Colon (tissue), 2 donors: ENCODE data around the gene PPFIA4.
"Not testable (repeated sequence)": the region's sequence is repeated elsewhere in the genome, so short reads cannot be mapped to it uniquely, and the experiment has no call there.

Source experiments
- FAIRE-seq: peaks from 2 replicates; lab custom pipeline; 2012; peaks lifted over from hg19 to GRCh38; lab: Jason Lieb, UNC
- donor health status: control.
- donor health status: control.

Gene PPFIA4

GRCh38 chr1:203017061-203017460, 9.2 kb upstream of the PPFIA4 start:
- FAIRE-seq, result no peak

DNA sequence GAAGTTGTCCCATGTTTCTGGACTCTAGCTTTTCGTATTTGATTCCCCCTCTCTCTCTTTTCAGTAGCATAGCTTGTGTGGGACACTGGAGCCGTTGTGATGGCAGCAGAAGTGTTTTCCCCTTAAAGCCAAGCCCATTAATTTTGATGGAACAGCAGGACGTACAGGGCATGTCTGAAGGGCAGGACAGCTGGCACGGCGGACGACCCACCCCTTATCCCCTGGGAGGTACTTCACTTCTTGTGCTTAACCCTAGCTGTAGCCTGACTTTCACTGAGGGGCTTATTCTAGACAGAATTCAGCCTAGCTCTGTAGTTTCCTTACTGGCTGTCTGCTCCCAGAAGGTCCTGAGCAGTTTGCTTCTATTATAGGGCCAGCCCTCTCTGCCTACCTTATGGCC, 8.6 kb upstream of the PPFIA4 start:
- no peak for FAIRE-seq

GRCh38 chr1:203022855-203023254, 3.4 kb upstream of the PPFIA4 start:
- FAIRE-seq, result not testable (repeated sequence)

GRCh38 chr1:203025686-203026030, 633 bp upstream of the PPFIA4 start:
- no peak for FAIRE-seq

- FAIRE-seq, result no peak
These were observed 674 bp downstream of the PPFIA4 start for GRCh38 chr1:203026666-203027663.

GRCh38 chr1:203028067-203028783, 1.9 kb downstream of the PPFIA4 start:
- no peak for FAIRE-seq

DNA sequence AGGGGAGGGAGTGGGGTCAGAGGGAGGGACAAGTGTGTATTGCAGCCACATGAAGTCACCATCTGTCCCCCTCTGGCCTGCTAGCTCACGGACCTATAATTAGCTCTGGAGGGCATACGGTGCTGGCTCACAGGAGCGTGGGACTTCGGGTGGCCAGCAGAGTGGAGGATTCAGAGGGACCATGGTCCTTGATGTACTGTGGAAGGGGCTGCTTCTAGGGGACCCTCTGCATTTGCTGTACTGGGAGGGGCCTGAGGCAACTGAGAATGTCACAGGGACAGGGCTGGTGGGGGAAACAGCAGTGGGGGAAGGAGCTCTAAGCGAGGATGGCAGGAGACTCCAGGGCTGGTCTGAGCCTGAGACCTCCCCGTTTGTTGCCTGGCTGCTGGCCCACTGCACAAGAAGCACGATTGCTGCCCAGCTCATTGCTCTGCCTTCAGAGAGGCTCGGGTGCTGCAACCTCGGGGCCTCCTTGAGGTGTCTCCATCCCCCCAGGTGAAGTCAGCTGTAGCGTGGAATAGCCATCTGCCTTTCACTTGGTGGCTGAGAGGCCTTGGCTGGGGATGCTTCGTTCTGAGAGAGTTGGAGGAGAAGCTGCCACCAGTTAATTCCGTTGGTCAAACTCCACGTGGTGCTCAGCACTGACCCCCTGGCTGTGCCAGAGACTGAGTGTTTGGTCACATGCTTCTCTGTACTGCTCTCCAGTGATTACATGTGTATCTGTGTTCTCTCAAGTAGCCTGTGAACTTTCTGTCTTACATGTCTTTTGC, 2.7 kb downstream of the PPFIA4 start:
- no peak for FAIRE-seq

- FAIRE-seq, result no peak
These were observed 5.2 kb downstream of the PPFIA4 start for GRCh38 chr1:203031467-203031866.

DNA sequence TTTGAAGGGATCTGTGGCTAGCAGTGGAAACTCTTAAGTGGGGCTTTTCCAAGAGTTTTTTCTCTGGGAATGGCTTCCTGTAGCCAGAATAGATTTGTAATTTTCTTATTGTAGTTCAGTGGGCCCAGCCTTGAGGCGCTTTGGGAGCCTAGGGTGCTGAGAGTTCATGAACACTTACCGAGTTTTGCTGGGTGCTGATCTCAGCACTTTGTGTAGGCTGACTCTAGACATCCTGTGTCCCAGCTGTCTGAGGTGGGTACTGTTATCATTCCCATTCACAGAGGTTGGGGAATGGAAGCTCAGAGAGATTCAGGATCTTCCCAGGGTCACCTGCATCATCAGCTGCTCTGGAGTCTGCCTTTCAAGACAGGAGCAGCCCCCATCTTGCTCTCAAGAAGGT, 7.0 kb downstream of the PPFIA4 start:
- FAIRE-seq, result no peak

DNA sequence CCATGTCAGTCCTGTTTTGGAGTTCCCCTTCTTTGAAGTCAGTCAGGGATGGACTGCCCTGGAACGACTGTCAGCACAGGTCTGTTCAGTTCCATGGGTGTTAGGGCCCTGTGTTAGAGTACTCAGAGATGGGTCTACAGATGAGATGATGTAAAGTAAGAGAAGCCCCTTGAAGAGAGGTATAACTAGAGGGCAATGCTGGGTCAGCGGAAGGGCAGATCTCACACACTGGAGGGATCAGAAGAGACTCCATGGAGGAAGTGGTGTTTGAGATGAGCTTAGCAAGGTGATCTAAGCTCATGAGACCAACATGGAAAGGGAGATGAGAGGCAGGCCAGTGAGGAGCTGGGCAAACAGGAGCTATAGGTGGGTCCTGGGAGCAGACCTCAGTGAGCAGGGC, 7.6 kb downstream of the PPFIA4 start:
- no peak for FAIRE-seq

- FAIRE-seq, result no peak
These were observed 8.3 kb downstream of the PPFIA4 start for GRCh38 chr1:203034422-203035110.

DNA sequence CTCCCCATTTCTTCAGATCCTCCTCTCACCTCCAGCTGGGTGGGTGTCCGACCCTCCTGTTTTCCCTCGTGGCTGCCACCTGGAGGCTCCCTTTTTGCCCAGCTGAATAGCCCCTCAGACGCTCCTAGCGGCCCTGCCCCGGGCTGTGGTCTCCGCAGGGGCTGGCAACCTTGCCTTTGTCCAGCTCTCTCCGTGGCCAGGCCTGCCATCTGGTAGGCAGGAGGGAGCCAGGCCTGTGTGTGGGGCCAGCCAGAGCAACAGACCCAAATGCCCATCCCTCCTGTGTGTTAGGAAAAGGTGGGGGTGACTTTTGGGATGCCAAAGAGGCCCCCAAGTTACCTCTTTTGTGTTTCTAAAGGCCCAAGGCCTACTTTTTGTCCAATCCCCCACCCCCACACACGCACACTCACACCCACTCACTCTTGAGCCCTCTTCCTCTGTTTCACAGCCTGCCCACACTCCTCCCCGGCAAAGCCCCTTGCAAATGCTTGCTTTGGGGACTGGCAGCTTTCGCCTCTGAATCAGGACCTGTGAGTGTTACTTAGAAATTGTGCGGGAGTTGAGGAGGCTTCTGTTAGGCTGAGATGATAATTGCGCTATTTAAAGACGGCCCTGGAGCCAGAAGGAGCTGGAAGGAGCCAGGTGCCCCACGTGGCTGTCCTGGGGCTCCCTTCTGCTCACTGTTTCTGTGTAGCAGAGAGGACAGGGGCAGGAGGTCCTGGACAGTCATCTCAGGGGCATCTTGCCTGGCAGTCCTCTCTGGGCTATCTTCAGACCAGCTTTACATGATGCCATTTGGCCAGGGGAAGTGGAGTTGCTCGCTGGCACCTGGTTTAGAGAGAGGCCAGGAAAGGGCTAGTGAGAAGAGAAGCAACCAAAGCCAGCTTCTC, 9.1 kb downstream of the PPFIA4 start:
- no peak for FAIRE-seq

DNA sequence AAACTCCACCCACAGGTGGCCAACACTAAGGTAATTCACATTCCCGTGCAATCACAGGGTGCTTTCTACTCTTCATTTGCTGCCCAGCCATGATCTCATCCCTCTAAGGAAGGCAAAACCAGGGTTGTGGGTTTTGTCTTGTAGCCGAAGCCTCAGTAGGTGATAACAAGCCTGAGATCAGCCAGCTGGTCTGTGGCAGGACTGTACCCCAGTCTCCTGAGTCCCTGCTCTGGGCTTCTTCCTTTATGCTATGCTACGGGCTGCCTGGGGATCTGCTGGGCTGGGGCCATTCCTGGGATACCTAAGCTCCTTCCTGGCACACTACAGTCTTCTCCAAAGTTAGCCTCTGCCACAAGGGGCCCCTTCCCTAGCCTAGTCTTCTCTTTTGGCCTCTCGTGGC, 9.8 kb downstream of the PPFIA4 start:
- FAIRE-seq, result no peak

- no peak for FAIRE-seq
These were observed 10.2 kb downstream of the PPFIA4 start for GRCh38 chr1:203036537-203036936.

GRCh38 chr1:203037509-203038190, 11.4 kb downstream of the PPFIA4 start:
- no peak for FAIRE-seq

GRCh38 chr1:203038217-203038741, 12.0 kb downstream of the PPFIA4 start:
- FAIRE-seq, result no peak

- FAIRE-seq, result no peak
These were observed 12.8 kb downstream of the PPFIA4 start for GRCh38 chr1:203038891-203039608.

GRCh38 chr1:203039609-203040512, 13.6 kb downstream of the PPFIA4 start:
- no peak for FAIRE-seq
